Kidney epithelial cell (primary cell): ENCODE data around the gene TJP3. TPM values are rescaled to one million over a fixed set of nuclear protein-coding genes. Genes with fewer than 3 reads are reported as not detected.

Experiments used
- DNase-seq: peaks from one replicate; pipeline ENCODE4 v3.0.0-alpha.2; 2010; ENCODE audit warnings: low read depth
- H3K27me3 ChIP-seq: 2 replicates; pipeline ENCODE4 v1.6.0; 2011; ENCODE audit warnings: low read length; ENCODE audit not compliant: control insufficient read depth, insufficient read depth
- H3K36me3 ChIP-seq: 2 replicates; pipeline ENCODE4 v1.5.1; 2011; ENCODE audit warnings: low read length; ENCODE audit not compliant: control insufficient read depth, insufficient read depth
- H3K4me3 ChIP-seq: 2 replicates; pipeline ENCODE4 v1.5.1; 2011; ENCODE audit warnings: low read depth, mild to moderate bottlenecking, control low read depth, low read length
- total RNA-seq: library from RNA; depleted of rRNA; stranded (reverse); fragments of >200 nt; gene quantifications from 2 replicates; pipeline ENCODE4 v1.2.3, GENCODE V29; 2015
- TF ChIP-seq, protein P1 (sequence below): IDR thresholded peaks from 2 replicates; pipeline ENCODE4 v1.5.1; 2011; ENCODE audit warnings: mild to moderate bottlenecking, moderate library complexity, low read length, control low read depth, inconsistent platforms; ENCODE audit not compliant: insufficient read depth, poor library complexity, severe bottlenecking

Gene TJP3
- total RNA-seq, 1 donor from 2014 or later, result 1.7 TPM

DNA sequence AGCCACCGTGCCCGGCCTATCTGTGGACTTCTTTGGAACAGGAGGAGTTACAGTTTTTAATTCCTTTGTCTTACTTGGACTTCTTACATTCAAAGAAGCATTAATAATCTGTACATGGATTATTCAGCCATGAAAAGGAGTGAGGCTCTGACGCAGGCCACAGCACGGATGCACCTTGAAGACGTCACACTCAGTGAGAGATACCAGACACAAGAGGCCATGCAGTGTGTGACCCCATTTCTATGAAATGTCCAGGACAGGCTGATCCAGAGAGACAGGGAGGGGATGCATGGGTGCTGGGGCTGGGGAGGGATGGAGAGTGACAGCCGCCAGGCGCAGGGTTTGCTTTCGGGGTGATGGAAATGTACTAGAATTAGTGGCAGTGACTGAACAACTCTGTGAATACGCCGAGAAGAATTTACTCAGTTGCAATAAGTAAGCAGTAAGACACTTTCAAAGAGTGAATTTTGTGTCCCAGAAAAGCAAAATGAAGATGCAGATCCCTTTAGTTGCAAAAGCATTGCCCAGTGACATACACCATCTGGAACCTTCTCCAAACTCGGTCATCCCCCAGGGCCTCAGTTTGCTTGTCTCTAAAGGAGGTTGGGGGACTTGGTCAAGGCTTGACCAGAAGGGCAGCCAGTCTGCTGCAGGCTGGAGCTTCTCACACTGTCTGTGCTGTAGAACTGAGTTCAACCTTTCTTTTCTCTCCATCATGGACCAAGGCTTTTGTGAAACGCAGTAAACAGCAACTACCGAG is 33.2 kb upstream of the TJP3 start:
- H3K4me3 ChIP-seq, result no peak overlapping the region
- H3K27me3 ChIP-seq, result no peaks in the 10 kb centered on the region
- TF ChIP-seq, protein P1, sequence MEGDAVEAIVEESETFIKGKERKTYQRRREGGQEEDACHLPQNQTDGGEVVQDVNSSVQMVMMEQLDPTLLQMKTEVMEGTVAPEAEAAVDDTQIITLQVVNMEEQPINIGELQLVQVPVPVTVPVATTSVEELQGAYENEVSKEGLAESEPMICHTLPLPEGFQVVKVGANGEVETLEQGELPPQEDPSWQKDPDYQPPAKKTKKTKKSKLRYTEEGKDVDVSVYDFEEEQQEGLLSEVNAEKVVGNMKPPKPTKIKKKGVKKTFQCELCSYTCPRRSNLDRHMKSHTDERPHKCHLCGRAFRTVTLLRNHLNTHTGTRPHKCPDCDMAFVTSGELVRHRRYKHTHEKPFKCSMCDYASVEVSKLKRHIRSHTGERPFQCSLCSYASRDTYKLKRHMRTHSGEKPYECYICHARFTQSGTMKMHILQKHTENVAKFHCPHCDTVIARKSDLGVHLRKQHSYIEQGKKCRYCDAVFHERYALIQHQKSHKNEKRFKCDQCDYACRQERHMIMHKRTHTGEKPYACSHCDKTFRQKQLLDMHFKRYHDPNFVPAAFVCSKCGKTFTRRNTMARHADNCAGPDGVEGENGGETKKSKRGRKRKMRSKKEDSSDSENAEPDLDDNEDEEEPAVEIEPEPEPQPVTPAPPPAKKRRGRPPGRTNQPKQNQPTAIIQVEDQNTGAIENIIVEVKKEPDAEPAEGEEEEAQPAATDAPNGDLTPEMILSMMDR, result no peak
- no peaks in the 10 kb centered on the region for H3K36me3 ChIP-seq
- no peak for DNase-seq

DNA sequence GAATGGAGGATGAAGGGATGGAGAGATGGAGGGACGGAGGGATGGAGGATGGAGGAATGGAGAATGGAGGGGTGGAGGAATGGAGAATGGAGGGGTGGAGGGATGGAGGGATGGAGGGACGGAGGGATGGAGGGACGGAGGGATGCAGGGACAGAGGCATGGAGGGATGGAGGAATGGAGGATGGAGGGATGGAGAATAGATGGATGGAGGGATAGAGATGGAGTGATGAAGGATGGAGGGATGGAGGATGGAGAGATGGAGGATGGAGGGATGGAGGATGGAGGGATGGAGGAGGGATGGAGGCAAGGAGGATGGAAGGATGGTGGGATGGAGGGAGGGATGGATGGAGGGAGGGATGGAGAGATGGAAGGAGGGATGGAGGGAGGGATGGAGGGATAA is 30.0 kb upstream of the TJP3 start:
- H3K4me3 ChIP-seq, result no peak overlapping the region
- no peak for DNase-seq
- TF ChIP-seq, protein P1, result no peak
- H3K36me3 ChIP-seq, result no peaks in the 10 kb centered on the region
- no peaks in the 10 kb centered on the region for H3K27me3 ChIP-seq

DNA sequence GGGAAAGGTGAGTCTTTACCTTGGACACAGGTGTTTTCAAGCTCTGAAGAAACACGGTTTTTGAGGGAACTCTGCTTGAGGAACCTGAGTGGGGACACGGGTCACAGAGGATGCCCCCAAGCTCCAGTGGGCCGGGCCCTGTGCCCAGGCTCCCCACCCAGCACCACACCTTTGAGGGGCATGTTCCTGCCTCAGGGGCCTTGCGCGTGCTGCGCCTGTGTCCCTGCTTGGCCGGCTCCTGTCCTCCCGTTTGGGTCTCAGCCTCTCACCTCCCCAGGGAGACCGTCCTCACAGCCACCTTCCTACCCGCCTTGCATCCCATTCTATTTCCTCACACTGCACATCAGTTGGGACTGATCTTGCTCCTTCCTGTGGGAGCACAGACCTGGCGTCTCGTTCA is 29.0 kb upstream of the TJP3 start:
- TF ChIP-seq, protein P1, result no peak
- Histone ChIP-seq H3K27me3 (no peaks in the 10 kb centered on the region), H3K4me3 (no peak overlapping the region), H3K36me3 (no peaks in the 10 kb centered on the region)
- DNase-seq, result no peak

DNA sequence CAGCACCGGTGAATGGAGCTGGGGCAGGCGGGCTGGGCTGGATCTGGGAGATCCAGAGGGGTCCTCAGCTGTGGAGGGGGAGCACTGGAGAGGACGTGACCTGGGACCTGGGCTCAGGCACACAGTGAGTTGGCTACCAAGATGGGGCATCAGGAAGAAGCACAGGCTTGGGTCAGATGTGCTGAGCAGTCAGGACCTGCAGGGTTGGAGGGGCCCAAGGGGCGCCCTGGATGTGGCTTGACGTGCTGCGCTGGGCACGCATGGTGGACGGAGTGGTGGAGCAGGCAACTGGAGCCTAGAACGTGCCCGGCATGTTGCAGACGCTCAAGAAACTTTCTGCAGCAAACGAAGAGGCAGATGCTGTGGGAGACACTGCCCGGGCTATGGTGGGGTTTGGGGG is 28.6 kb upstream of the TJP3 start:
- Histone ChIP-seq H3K4me3 (no peak overlapping the region), H3K27me3 (no peaks in the 10 kb centered on the region), H3K36me3 (peaks cover 2% of the 10 kb centered on the region)
- no peak for DNase-seq
- TF ChIP-seq, protein P1, result no peak

DNA sequence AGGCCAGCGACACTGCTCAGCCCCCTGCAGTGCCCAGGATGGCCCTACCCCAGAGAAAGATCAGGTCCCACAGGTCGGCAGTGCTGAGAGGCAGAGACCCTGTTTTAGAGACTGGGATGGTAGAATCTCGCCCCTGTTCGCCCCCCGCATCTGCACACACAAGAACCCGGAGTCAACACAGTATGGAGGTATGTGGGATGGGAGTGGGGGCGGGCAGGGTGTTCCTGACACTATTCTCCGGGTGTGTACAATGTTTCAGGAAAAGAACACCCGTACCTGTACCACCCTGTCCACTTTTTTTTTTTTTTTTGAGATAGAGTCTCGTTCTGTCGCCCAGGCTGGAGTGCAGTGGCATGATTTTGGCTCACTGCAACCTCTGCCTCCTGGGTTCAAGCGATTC is 27.2 kb upstream of the TJP3 start:
- Histone ChIP-seq H3K27me3 (no peaks in the 10 kb centered on the region), H3K36me3 (peaks cover 2% of the 10 kb centered on the region), H3K4me3 (no peak overlapping the region)
- DNase-seq, result no peak
- TF ChIP-seq, protein P1, result no peak

GRCh38 chr19:3682286-3682685 is 25.9 kb upstream of the TJP3 start:
- Histone ChIP-seq H3K4me3 (no peak overlapping the region), H3K27me3 (no peaks in the 10 kb centered on the region), H3K36me3 (peaks cover 2% of the 10 kb centered on the region)
- TF ChIP-seq, protein P1, result no peak
- no peak for DNase-seq
